ENCODE measurements around the gene BAIAP3. TPM values are rescaled to one million over a fixed set of nuclear protein-coding genes. Genes with fewer than 3 reads are reported as not detected.
"Not testable (repeated sequence)": the region's sequence is repeated elsewhere in the genome, so short reads cannot be mapped to it uniquely, and the experiment has no call there.

BAIAP3 gene
- total RNA-seq, 6 experiments from 2014 or later = 0.11 to 0.28 (median 0.16) TPM

DNA sequence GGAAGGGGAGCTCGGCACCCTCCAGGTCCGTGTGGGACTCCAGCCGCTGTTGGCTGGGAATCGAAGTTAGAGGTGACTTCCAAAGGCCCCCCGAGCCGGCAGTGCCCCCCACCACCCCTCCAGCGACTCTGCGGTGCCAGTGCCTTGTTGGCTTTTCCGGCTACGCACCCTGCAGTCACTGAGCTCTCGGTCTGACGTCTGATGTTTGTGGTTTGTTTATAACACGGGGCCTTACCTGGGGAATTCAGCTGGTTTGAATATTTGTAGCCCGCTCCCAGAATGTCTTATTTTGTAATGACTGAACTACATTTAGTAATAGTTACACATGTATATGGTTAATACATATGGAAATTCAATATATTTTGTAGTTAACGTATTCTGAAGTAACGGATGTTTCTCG, 7.1 kb upstream of the BAIAP3 start:
- Mint-ChIP-seq H3K9me3 (no peaks in the 10 kb centered on the region), H3K36me3 (ENCODE audit: low read depth) (no peaks in the 10 kb centered on the region), H3K4me3 (no peak overlapping the region), H3K27ac (no peak overlapping the region), H3K4me1 (ENCODE audit: low read depth) (peaks cover 1% of the 10 kb centered on the region; the same call in 1 of the 2 replicates), H3K27me3 (ENCODE audit: insufficient read depth) (peaks cover 1% of the 10 kb centered on the region; the same call in 1 of the 2 replicates)
- no peak for DNase-seq
- TF ChIP-seq, protein P1, sequence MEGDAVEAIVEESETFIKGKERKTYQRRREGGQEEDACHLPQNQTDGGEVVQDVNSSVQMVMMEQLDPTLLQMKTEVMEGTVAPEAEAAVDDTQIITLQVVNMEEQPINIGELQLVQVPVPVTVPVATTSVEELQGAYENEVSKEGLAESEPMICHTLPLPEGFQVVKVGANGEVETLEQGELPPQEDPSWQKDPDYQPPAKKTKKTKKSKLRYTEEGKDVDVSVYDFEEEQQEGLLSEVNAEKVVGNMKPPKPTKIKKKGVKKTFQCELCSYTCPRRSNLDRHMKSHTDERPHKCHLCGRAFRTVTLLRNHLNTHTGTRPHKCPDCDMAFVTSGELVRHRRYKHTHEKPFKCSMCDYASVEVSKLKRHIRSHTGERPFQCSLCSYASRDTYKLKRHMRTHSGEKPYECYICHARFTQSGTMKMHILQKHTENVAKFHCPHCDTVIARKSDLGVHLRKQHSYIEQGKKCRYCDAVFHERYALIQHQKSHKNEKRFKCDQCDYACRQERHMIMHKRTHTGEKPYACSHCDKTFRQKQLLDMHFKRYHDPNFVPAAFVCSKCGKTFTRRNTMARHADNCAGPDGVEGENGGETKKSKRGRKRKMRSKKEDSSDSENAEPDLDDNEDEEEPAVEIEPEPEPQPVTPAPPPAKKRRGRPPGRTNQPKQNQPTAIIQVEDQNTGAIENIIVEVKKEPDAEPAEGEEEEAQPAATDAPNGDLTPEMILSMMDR (IDR thresholded peaks at IDR 0.05) = no peak

DNA sequence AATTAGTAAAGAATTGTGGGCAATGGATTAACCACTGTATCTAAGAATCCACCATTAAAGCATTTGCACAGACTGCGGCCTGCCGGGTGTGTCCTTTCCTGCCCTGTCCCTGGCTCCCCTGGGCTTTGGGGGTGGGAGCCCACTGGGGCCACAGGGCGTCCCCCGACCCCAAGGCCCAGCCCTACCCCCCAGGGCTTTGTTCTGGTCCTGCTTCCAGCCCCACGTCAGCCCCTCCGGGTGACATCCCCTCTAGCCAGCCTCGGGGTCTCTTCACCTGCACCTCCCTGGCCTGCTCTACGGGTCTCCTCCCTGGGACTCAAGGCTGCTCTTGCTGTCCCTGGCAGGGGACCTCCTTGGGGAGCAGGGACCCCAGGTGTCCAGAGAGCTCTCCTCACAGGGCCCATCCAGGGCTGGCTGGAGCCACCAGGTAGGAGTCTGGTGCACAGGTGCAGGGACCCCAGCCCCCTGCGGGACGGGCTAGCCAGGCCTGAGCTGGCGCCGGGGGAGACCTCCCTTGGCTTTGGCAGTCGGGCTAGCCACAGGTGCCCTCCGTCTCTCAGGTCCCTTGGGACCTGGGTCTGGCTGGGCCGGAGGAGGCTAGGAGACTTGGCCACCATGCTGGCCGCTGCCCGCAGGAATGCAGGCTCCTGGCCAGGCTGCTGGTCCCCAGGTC, 6.4 kb upstream of the BAIAP3 start:
- H3K4me1 Mint-ChIP-seq (ENCODE audit: low read depth) = peaks cover 6% of the 10 kb centered on the region; the same call in 1 of the 2 replicates
- H3K36me3 Mint-ChIP-seq (ENCODE audit: low read depth) = no peaks in the 10 kb centered on the region
- no peak for DNase-seq
- no peak overlapping the region for H3K27ac Mint-ChIP-seq
- no peaks in the 10 kb centered on the region for H3K9me3 Mint-ChIP-seq
- H3K4me3 Mint-ChIP-seq = no peak overlapping the region
- peaks cover 3% of the 10 kb centered on the region; the same call in 1 of the 2 replicates for H3K27me3 Mint-ChIP-seq (ENCODE audit: insufficient read depth)
- TF ChIP-seq, protein P1 (IDR thresholded peaks at IDR 0.05) = no peak

DNA sequence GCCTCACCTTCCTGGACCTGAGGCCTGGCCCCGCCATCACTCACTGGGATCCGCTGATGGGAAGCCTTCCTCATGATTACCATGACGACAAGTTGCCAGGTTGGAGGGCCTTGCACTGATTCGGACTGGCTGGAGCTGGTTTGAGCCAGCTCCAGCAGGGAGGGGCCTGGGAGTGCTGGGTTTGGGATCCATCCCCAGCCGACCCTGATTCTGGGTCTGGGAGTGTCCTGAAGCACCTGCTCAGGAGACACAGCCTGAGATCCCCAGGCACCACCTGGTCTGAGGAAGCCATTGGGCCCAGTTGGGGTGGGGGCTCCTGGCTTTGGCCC, 5.9 kb upstream of the BAIAP3 start:
- Mint-ChIP-seq H3K4me1 (ENCODE audit: low read depth) (peaks cover 6% of the 10 kb centered on the region; the same call in 1 of the 2 replicates), H3K9me3 (no peaks in the 10 kb centered on the region), H3K27ac (no peak overlapping the region), H3K36me3 (ENCODE audit: low read depth) (no peaks in the 10 kb centered on the region), H3K4me3 (no peak overlapping the region), H3K27me3 (ENCODE audit: insufficient read depth) (peaks cover 2% of the 10 kb centered on the region; the same call in 1 of the 2 replicates)
- DNase-seq = no peak
- TF ChIP-seq, protein P1 (IDR thresholded peaks at IDR 0.05) = no peak

- not testable (repeated sequence) for H3K4me3 Mint-ChIP-seq; H3K27me3 Mint-ChIP-seq (ENCODE audit: insufficient read depth); DNase-seq; H3K36me3 Mint-ChIP-seq (ENCODE audit: low read depth); H3K9me3 Mint-ChIP-seq; H3K27ac Mint-ChIP-seq; H3K4me1 Mint-ChIP-seq (ENCODE audit: low read depth)
These were observed 5.3 kb upstream of the BAIAP3 start for GRCh38 chr16:1328136-1328535.

DNA sequence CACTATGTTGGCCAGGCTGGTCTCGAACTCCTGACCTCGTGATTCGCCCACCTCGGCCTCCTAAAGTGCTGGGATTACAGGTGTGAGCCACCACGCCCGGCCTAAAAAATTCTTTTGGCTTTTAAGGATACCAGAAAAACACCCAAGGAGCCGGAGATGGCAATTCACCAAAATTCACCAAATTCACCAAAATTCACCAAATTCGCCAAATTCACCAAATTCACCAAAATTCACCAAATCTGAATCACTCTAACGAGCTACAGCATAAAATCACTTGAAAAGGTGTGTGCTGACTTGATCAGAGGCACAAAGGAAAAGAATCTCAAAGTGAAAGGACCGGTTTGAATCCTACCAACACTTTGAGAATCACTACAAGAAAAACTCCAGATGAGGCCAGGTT, 4.5 kb upstream of the BAIAP3 start:
- not testable (repeated sequence) for H3K27me3 Mint-ChIP-seq (ENCODE audit: insufficient read depth); DNase-seq; H3K36me3 Mint-ChIP-seq (ENCODE audit: low read depth); H3K4me3 Mint-ChIP-seq; H3K27ac Mint-ChIP-seq; H3K9me3 Mint-ChIP-seq; H3K4me1 Mint-ChIP-seq (ENCODE audit: low read depth)

- Mint-ChIP-seq H3K4me3 (no peak overlapping the region), H3K27ac (no peak overlapping the region), H3K9me3 (no peaks in the 10 kb centered on the region), H3K36me3 (ENCODE audit: low read depth) (no peaks in the 10 kb centered on the region), H3K4me1 (ENCODE audit: low read depth) (peaks cover 6% of the 10 kb centered on the region; the same call in 1 of the 2 replicates), H3K27me3 (ENCODE audit: insufficient read depth) (peaks cover 9% of the 10 kb centered on the region)
- no peak for DNase-seq
- TF ChIP-seq, protein P1 (IDR thresholded peaks at IDR 0.05) = peak; percentile 79
These were observed 3.1 kb upstream of the BAIAP3 start for GRCh38 chr16:1330260-1330914.

Measured in HFFc6 (cell line).